Measurements from ENCODE around the gene PRSS1. TPM values are rescaled to one million over a fixed set of nuclear protein-coding genes. Genes with fewer than 3 reads are reported as not detected.
"Not testable (repeated sequence)": the region's sequence is repeated elsewhere in the genome, so short reads cannot be mapped to it uniquely, and the experiment has no call there.

PRSS1 gene
- total RNA-seq, 6 donors from 2014 or later = 9.8 to 20.6 TPM; not detected in 4

DNA sequence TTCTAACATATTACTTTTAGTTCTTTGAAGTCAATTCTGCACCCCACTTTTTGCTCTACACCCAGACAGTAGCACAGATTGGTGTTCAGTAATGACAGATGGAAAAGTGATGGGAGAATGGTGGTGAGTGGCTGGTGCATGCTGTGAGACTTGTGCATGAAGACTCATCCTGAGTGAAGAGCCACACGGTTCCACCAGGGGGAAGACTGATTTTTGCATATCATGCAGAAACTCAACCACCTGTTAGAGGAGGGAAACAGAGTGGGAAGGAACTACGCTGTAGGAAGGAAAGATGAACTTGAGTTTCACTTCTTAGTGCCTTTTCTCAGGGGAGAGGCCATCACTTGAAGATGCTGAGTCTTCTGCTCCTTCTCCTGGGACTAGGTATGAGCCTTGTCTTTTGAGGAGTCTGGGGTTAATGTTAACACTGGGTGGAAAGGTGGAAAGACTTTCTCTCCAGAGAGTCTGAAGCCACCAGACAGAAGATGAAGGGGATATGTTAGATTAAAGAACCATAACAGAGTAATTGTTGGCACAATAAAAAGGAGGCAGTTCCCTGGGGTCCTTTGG is 9.3 kb upstream of the PRSS1 start:
- no peak for ATAC-seq (ENCODE audit: low FRiP score in 2 of 2)
- Histone ChIP-seq H3K4me1 (no peaks in the 10 kb centered on the region), H3K9me3 (no peaks in the 10 kb centered on the region), H3K27ac (no peak overlapping the region), H3K36me3 (no peaks in the 10 kb centered on the region), H3K27me3 (no peaks in the 10 kb centered on the region), H3K4me3 (no peak overlapping the region)
- DNase-seq = no peak
- TF ChIP-seq POLR2A (IDR thresholded peaks at IDR 0.05) (no peak), EP300 (IDR thresholded peaks at IDR 0.05) (no peak), POLR2AphosphoS5 (IDR thresholded peaks at IDR 0.05) (no peak)
- TF ChIP-seq, protein P1, sequence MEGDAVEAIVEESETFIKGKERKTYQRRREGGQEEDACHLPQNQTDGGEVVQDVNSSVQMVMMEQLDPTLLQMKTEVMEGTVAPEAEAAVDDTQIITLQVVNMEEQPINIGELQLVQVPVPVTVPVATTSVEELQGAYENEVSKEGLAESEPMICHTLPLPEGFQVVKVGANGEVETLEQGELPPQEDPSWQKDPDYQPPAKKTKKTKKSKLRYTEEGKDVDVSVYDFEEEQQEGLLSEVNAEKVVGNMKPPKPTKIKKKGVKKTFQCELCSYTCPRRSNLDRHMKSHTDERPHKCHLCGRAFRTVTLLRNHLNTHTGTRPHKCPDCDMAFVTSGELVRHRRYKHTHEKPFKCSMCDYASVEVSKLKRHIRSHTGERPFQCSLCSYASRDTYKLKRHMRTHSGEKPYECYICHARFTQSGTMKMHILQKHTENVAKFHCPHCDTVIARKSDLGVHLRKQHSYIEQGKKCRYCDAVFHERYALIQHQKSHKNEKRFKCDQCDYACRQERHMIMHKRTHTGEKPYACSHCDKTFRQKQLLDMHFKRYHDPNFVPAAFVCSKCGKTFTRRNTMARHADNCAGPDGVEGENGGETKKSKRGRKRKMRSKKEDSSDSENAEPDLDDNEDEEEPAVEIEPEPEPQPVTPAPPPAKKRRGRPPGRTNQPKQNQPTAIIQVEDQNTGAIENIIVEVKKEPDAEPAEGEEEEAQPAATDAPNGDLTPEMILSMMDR (IDR thresholded peaks at IDR 0.05) = no peak
- 33 to 38% methylated on average over 2 of the region's 2 CpGs for WGBS, 2 donors

DNA sequence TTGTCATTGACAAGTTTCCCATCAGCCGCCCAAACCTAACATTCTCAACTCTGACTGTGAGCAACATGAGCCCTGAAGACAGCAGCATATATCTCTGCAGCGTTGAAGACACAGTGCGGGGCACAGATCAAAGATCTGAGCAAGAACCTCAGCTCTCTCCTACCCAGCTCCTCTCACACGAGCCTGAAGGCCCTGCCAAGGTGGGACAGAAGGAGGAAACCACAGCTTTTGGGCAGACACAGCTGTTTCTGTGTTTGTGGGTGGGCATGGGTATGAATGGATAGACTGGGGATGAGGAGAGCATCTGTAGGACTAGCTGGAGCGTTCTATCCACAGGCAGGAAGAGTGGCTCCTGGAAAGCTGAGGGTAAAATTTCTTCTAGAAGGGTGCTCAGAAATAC is 8.5 kb upstream of the PRSS1 start:
- no peak for TF ChIP-seq POLR2A (IDR thresholded peaks at IDR 0.05)
- no peak for TF ChIP-seq EP300 (IDR thresholded peaks at IDR 0.05)
- no peak for TF ChIP-seq POLR2AphosphoS5 (IDR thresholded peaks at IDR 0.05)
- TF ChIP-seq, protein P1 (IDR thresholded peaks at IDR 0.05) = no peak
- WGBS, 2 donors = 70 to 71% methylated on average over 5 of the region's 5 CpGs
- Histone ChIP-seq H3K27me3 (no peaks in the 10 kb centered on the region), H3K9me3 (no peaks in the 10 kb centered on the region), H3K36me3 (no peaks in the 10 kb centered on the region), H3K4me3 (no peak overlapping the region), H3K4me1 (no peaks in the 10 kb centered on the region), H3K27ac (no peak overlapping the region)
- ATAC-seq (ENCODE audit: low FRiP score in 2 of 2) (peak in 1 of 2 donors; percentile 20), DNase-seq (no peak)

- H3K27me3 ChIP-seq; ATAC-seq (ENCODE audit: low FRiP score in 2 of 2); H3K4me1 ChIP-seq; H3K4me3 ChIP-seq; H3K27ac ChIP-seq; H3K36me3 ChIP-seq; DNase-seq; H3K9me3 ChIP-seq: not testable (repeated sequence)
These were observed 7.3 kb upstream of the PRSS1 start for GRCh38 chr7:142741932-142742331.

DNA sequence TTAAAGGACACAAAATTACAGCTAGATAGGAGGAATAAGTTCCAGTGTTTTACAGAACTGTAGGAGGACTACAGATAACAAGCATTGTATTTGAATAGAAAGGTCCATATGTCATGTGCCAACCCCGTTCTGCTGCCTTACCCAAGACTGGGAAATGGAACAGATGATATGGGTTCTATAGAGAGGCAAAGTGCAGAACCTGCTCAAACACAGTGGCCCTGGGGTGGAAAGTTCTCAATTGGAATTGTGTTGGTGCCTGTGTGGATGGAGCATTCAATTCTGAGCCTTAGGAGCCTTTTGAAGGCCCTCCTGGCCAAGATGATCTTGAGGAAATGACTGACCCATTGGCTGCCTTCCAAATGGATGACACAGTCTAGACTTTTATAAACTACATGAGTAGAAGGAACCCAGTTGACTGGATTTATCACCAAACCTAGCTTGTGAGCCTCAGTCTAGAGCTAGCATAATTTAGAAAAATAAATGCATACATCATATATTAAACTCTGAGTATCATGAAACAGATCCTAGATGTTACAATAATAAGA is 4.1 kb upstream of the PRSS1 start:
- Histone ChIP-seq H3K4me1 (no peaks in the 10 kb centered on the region), H3K36me3 (no peaks in the 10 kb centered on the region), H3K4me3 (no peak overlapping the region), H3K9me3 (no peaks in the 10 kb centered on the region), H3K27me3 (no peaks in the 10 kb centered on the region), H3K27ac (no peak overlapping the region)
- no peak for DNase-seq
- ATAC-seq (ENCODE audit: low FRiP score in 2 of 2) = no peak
- TF ChIP-seq, protein P1 (IDR thresholded peaks at IDR 0.05) = no peak
- TF ChIP-seq EP300 (IDR thresholded peaks at IDR 0.05) (no peak), POLR2AphosphoS5 (IDR thresholded peaks at IDR 0.05) (no peak), POLR2A (IDR thresholded peaks at IDR 0.05) (no peak)
- WGBS, 2 donors = 64 to 82% methylated on average over 1 of the region's 1 CpG

DNA sequence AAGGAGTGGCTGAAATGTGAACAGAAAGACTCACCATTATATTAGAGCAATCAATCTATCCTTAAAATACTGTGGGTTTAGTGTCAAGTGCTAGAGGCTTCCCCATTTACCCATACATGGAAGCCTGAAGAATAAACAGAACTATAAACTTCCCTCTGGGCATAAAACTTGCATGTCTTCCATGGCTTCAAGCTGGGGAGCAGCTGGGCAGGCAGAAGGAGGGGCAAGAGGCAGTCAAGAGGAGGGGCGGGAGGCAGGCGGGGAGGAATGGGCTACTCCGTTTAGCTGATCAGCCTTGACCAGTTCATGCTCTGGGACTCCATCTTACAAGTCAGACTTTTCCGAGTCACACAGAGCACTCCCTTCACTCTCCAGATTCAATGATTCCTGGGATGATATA is 3.5 kb upstream of the PRSS1 start:
- TF ChIP-seq POLR2AphosphoS5 (IDR thresholded peaks at IDR 0.05) = no peak
- TF ChIP-seq EP300 (IDR thresholded peaks at IDR 0.05) = no peak
- TF ChIP-seq, protein P1 (IDR thresholded peaks at IDR 0.05) = no peak
- no peak for TF ChIP-seq POLR2A (IDR thresholded peaks at IDR 0.05)
- DNase-seq = no peak
- peak in 1 of 2 donors; percentile 57 for ATAC-seq (ENCODE audit: low FRiP score in 2 of 2)
- Histone ChIP-seq H3K4me3 (no peak overlapping the region), H3K9me3 (no peaks in the 10 kb centered on the region), H3K36me3 (no peaks in the 10 kb centered on the region), H3K27ac (no peak overlapping the region), H3K4me1 (no peaks in the 10 kb centered on the region), H3K27me3 (no peaks in the 10 kb centered on the region)
- WGBS, 2 donors = 76 to 78% methylated on average over 4 of the region's 4 CpGs

All from upper lobe of left lung (tissue), 6 donors.